IPS DF 6.9 (cell line): Measurements from ENCODE around the gene AATF.

Experiments
- DNase-seq: peaks from one replicate; pipeline ENCODE4 v3.0.0-alpha.2; 2013; ENCODE audit warnings: low read depth, low spot score
- H3K27ac ChIP-seq: one replicate; pipeline ENCODE4 v1.5.1; 2013; ENCODE audit warnings: low read length, control low read depth
- H3K27me3 ChIP-seq: 2 replicates; pipeline ENCODE4 v1.6.1; 2013; ENCODE audit warnings: mild to moderate bottlenecking, low read length; ENCODE audit not compliant: control insufficient read depth, insufficient read depth
- H3K36me3 ChIP-seq: 2 replicates; pipeline ENCODE4 v1.6.1; 2013; ENCODE audit warnings: low read length; ENCODE audit not compliant: control insufficient read depth, insufficient read depth
- H3K4me1 ChIP-seq: 2 replicates; pipeline ENCODE4 v1.6.1; 2013; ENCODE audit warnings: low read length; ENCODE audit not compliant: control insufficient read depth, insufficient read depth
- H3K4me3 ChIP-seq: 2 replicates; pipeline ENCODE4 v1.5.1; 2013; ENCODE audit warnings: mild to moderate bottlenecking, low read length
- H3K9me3 ChIP-seq: 2 replicates; pipeline ENCODE4 v1.6.1; 2013; ENCODE audit warnings: low read length, inconsistent platforms; ENCODE audit not compliant: control insufficient read depth, insufficient read depth
- WGBS: extraction: QIAGEN DNeasy Blood & Tissue Kit; methylation state at CpG from one replicate; pipeline ENCODE4 v1.1.7; 2013; ENCODE audit warnings: mixed read lengths, missing lambda C conversion rate; ENCODE audit not compliant: insufficient read length, insufficient coverage; 5-methylcytosine and 5-hydroxymethylcytosine counted together

AATF gene

DNA sequence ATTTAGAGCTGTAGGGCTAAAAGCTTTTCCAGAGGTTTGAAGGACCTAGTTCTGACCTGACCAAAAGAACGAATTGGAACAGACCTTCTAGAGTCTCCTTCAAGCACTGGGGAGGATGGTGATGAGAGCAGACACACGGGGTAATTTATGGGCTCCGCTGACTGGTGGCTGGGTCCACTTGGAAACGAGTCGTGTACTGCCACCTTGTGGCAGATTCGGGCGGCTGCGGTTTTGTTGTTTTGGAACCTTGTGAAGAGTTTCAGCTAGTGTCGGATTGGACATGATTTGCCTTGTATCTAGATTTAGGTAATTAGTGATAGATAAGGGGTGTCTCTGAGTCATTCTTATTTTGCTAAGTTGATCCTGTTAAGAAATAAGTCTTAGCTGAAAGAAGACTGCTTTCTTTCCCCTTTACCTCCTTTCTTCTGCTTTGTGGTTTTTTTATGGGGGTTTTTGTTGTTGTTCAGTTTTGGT, 98.9 kb downstream of the AATF start:
- peak; percentile 75 for DNase-seq

DNA sequence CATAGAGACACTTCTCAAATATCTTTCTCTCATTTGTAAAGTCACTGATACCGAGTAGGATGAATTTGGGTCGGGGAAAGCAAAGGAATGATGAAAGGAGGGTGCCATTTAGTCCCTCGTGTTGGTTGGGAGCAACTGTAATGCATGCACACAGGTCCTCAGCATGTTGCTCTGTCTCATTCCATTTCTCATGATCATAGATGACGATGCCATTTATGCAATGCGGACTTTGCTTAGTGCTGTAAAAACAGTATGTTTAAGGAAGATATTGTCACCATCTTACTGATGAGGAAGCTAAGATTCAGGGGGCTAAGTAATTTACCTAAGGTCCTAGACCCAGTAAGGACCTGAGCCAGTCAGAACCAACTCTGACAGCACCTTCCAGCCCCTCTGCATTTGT, 100.1 kb downstream of the AATF start:
- no peak for DNase-seq
- H3K27ac ChIP-seq: no peak overlapping the region
- H3K9me3 ChIP-seq: no peaks in the 10 kb centered on the region
- H3K4me1 ChIP-seq: peaks cover 3% of the 10 kb centered on the region; the same call in 1 of the 2 replicates
- no peaks in the 10 kb centered on the region for H3K27me3 ChIP-seq
- H3K4me3 ChIP-seq: no peak overlapping the region
- H3K36me3 ChIP-seq: no peaks in the 10 kb centered on the region
- no CpG with 5 or more reads among the region's 5 CpGs for WGBS

More for the DNA sequence above, 98.9 kb downstream of the AATF start:
- no peak overlapping the region for H3K4me3 ChIP-seq
- H3K27me3 ChIP-seq: no peaks in the 10 kb centered on the region
- H3K27ac ChIP-seq: no peak overlapping the region
- no CpG with 5 or more reads among the region's 9 CpGs for WGBS
- H3K36me3 ChIP-seq: no peaks in the 10 kb centered on the region
- H3K4me1 ChIP-seq: peaks cover 3% of the 10 kb centered on the region; the same call in 1 of the 2 replicates
- H3K9me3 ChIP-seq: no peaks in the 10 kb centered on the region

DNA sequence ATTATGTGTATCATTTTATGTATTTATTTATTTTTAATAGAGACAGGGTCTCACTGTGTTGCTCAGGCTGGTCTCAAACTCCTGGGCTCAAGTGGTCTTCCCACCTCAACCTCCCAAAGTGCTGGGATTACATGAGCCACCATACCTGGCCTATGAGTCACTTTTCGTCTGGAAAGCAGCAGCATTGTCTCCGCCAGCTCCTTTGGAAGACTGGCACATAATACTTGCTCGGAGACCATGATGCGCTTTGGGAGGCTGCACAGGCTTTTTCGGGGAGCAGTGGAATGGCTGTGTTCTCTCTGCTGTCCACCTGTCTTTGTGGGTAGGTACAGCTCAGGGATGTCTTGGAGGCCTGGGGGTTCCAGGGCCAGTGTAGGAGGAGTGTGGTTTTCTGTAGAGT, 102.2 kb downstream of the AATF start:
- no peaks in the 10 kb centered on the region for H3K27me3 ChIP-seq
- no peak overlapping the region for H3K4me3 ChIP-seq
- no peak overlapping the region for H3K27ac ChIP-seq
- DNase-seq: no peak
- H3K4me1 ChIP-seq: peaks cover 1% of the 10 kb centered on the region
- H3K9me3 ChIP-seq: no peaks in the 10 kb centered on the region
- WGBS: no CpG with 5 or more reads among the region's 5 CpGs
- no peaks in the 10 kb centered on the region for H3K36me3 ChIP-seq

DNA sequence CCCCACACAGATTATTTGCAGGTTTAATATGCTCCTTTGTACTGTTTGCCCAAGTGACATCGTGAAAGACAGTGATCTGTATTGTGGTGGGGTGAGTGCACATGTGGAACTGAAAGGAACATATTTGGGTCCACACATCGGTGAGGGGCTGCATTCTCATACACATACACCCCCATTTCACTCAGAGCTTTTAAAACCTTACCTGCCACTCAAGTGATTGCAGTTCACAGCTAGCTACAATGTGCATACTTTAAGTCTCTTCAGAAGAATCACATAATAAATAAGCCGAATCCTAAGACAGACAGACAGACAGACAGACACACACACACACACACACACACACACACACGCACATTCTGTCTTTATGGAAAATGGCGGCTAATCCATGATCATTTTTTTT, 102.6 kb downstream of the AATF start:
- Histone ChIP-seq H3K9me3 (no peaks in the 10 kb centered on the region), H3K4me1 (peaks cover 1% of the 10 kb centered on the region), H3K4me3 (no peak overlapping the region), H3K36me3 (no peaks in the 10 kb centered on the region), H3K27ac (no peak overlapping the region), H3K27me3 (no peaks in the 10 kb centered on the region)
- DNase-seq: no peak
- WGBS: no CpG with 5 or more reads among the region's 5 CpGs

DNA sequence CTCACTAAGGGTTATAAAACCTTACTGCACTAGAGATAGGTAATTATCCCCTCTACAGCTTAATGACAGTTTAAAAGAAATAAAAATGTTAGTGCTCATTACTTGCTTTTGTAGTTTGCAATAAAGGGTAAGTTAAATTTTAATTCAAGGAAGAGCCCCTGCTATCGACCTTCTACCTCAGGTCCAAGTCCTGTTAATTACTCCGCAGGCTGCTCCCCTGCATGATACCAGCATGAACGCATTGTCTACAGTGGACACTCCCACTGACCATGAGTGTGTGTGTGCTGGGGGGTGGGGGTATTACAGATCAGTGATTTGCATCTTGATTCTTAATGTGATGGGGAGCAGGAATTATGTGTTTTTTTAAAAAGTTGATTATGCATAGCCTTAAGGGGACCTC, 103.1 kb downstream of the AATF start:
- Histone ChIP-seq H3K27ac (no peak overlapping the region), H3K36me3 (no peaks in the 10 kb centered on the region), H3K9me3 (no peaks in the 10 kb centered on the region), H3K4me3 (no peak overlapping the region), H3K27me3 (no peaks in the 10 kb centered on the region), H3K4me1 (peaks cover 1% of the 10 kb centered on the region; the same call in 1 of the 2 replicates)
- DNase-seq: no peak
- no CpG with 5 or more reads among the region's 3 CpGs for WGBS

DNA sequence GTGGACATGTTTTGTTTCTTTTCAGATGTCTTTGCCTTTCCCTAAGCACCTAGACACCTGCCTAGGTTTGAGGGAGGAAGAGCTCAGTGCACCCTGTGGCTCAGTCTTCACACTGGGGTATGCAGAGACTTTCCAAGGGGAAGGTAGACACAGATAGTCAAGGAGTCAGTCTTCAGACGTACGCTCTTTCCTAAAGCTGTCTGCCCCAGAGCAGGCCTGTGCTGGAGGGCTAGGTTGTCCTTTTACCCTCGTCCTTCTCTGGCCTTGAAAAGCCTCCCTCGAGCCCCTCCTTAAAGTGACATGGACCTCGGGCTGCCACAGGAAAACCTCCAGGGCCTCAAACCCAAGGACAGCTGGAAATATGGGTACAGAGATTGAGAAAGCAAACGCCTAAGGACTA, 103.7 kb downstream of the AATF start:
- peaks cover 1% of the 10 kb centered on the region; the same call in 1 of the 2 replicates for H3K4me1 ChIP-seq
- DNase-seq: no peak
- no CpG with 5 or more reads among the region's 6 CpGs for WGBS
- H3K27ac ChIP-seq: no peak overlapping the region
- no peaks in the 10 kb centered on the region for H3K36me3 ChIP-seq
- no peaks in the 10 kb centered on the region for H3K9me3 ChIP-seq
- H3K4me3 ChIP-seq: no peak overlapping the region
- H3K27me3 ChIP-seq: no peaks in the 10 kb centered on the region

DNA sequence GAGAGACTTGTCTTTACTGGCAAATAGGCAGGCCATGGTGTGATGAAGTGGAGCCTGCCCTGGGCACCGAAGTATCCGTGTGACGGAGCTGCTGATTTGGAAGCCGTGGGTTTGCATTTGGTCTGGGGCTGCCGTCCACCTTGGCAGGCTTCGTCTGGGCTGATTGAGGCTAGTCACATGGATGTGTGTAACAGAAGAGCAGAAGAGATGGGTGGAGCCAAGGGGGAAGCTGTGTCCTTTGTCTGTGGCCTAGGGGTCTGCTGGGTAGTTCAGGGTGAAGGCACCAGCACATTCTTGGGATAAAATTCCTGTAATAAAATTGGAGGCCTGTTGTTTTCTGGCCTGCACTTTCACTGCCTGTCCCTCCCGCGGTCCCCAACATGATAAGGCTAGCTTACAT, 106.1 kb downstream of the AATF start:
- WGBS: no CpG with 5 or more reads among the region's 8 CpGs

DNA sequence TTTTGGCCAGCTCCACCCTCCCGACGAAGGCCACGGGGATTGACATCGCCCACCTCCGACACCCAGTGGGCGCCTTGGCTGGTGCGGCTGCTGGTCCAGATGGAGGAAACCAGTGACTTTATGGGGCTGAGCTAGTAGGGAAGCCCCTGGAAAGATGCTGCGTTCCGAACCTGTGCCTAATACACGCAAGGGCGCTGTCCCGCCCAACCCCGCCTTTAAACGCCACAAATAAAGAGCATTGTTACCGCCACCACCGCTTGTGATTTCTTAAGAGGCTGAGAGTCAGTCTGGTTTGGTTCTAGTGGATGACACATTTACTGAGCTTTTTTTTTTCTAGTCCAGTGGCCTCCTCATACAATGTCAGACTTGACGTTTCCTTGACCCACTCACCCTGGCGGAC, 107.9 kb downstream of the AATF start:
- no peaks in the 10 kb centered on the region for H3K36me3 ChIP-seq
- H3K4me3 ChIP-seq: no peak overlapping the region
- H3K4me1 ChIP-seq: peaks cover 1% of the 10 kb centered on the region; the same call in 1 of the 2 replicates
- no peaks in the 10 kb centered on the region for H3K27me3 ChIP-seq
- no CpG with 5 or more reads among the region's 18 CpGs for WGBS
- no peaks in the 10 kb centered on the region for H3K9me3 ChIP-seq
- DNase-seq: no peak
- H3K27ac ChIP-seq: no peak overlapping the region

More for the DNA sequence above, 106.1 kb downstream of the AATF start:
- H3K36me3 ChIP-seq: no peaks in the 10 kb centered on the region
- H3K27ac ChIP-seq: no peak overlapping the region
- no peaks in the 10 kb centered on the region for H3K27me3 ChIP-seq
- no peak for DNase-seq
- H3K4me1 ChIP-seq: peaks cover 1% of the 10 kb centered on the region; the same call in 1 of the 2 replicates
- H3K4me3 ChIP-seq: no peak overlapping the region
- no peaks in the 10 kb centered on the region for H3K9me3 ChIP-seq

DNA sequence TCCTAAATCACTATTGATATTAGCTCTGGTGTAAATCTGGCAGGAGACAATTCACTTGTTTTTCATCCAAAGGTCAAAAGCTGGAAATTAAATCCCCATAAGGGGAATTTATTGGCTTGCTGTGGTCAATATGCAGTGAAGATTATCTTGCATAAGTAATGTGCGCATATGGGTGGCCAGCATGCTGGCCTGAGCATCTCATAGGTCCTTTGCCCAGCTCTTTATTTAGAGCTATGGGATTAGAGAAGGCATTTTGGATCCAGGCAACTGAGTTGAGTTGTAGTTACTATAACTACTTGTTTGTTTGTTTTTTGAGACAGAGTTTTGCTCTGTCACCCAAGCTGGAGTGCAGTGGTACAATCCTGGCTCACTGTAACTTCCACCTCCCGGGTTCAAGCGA, 110.7 kb downstream of the AATF start:
- WGBS: no CpG with 5 or more reads among the region's 3 CpGs
- no peak for DNase-seq
- no peaks in the 10 kb centered on the region for H3K9me3 ChIP-seq
- H3K27me3 ChIP-seq: no peaks in the 10 kb centered on the region
- no peaks in the 10 kb centered on the region for H3K36me3 ChIP-seq
- H3K4me1 ChIP-seq: peaks cover 5% of the 10 kb centered on the region
- H3K27ac ChIP-seq: no peak overlapping the region
- H3K4me3 ChIP-seq: no peak overlapping the region

DNA sequence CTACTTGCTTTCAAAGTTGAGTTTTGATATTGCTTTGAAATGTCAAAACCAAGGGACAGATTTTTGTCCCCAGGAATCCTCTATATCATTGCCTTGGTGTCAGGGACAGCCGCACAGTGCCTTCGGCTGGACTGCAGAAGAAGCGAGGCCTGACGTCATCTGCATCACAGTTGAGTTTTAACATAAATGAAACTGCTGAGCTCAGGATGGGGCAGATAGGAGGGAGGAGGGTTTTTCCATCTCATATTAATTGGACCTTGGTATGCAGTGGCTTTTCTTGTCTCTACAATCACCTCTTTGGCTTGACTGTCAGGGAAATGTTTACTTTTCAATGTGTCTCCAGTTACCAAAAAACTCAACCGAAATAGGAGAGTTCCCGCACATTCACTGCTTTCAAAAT, 111.3 kb downstream of the AATF start:
- Histone ChIP-seq H3K4me3 (no peak overlapping the region), H3K9me3 (no peaks in the 10 kb centered on the region), H3K27ac (no peak overlapping the region), H3K27me3 (no peaks in the 10 kb centered on the region), H3K36me3 (no peaks in the 10 kb centered on the region), H3K4me1 (peaks cover 7% of the 10 kb centered on the region)
- no CpG with 5 or more reads among the region's 6 CpGs for WGBS
- DNase-seq: no peak

DNA sequence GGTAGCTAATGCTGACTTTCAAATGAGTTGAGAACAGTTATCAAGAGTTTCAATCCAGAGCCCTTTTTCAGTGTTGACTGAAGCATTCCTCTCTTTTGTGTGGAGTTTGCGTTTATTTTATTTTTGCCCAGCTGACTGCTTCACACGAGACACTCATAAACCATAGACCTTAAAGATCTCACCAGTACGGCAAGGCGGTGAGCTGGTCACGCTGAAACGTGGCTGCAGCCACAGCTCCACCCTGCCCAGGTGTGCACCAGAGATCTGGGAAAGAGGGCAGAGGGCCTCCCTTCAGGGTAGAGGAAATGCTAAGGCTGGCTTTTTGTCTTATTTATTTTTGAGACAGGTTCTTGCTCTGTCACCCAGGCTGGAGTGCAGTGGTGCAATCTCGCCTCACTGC, 112.2 kb downstream of the AATF start:
- H3K9me3 ChIP-seq: no peaks in the 10 kb centered on the region
- H3K4me3 ChIP-seq: no peak overlapping the region
- peaks cover 13% of the 10 kb centered on the region for H3K4me1 ChIP-seq
- no peaks in the 10 kb centered on the region for H3K27me3 ChIP-seq
- no peak for DNase-seq
- no peak overlapping the region for H3K27ac ChIP-seq
- no peaks in the 10 kb centered on the region for H3K36me3 ChIP-seq
- WGBS: no CpG with 5 or more reads among the region's 7 CpGs
